HepG2 (cell line): ENCODE results near the gene KIRREL3. TPM values are rescaled to one million over a fixed set of nuclear protein-coding genes. Genes with fewer than 3 reads are reported as not detected.

Experiments used
- ATAC-seq: fragments of 200-7000 bp; cut with Tn5 transposase; 3 replicates; pipeline ENCODE4 v1.9.1; 2020; ENCODE audit warnings: mild to moderate bottlenecking, moderate library complexity
- BruUV-seq: library from RNA; stranded (reverse); fragments of 400-500 nt; replicated peaks from 2 replicates; lab custom pipeline; 2021; lab: Mats Ljungman, UMichigan
- CTCF ChIA-PET: fragments of 300-600 bp; formaldehyde crosslinking; extraction: SDS; loops from one replicate; lab custom pipeline; 2021; ENCODE audit warnings: low total read pairs, inconsistent platforms, low intra/inter-chr PET ratio; lab: Yijun Ruan, JAX
- POLR2A ChIA-PET: fragments of 350-600 bp; sonication (Branson Sonifier 250); formaldehyde crosslinking; loops from one replicate; lab custom pipeline; 2020; ENCODE audit warnings: antibody characterized with exemption, inconsistent platforms; lab: Yijun Ruan, JAX
- DNase-seq: peaks from one replicate; pipeline ENCODE4 v3.0.0-alpha.2; 2015; ENCODE audit warnings: low spot score
- FAIRE-seq: peaks from 3 replicates; lab custom pipeline; 2011; peaks lifted over from hg19 to GRCh38; lab: Jason Lieb, UNC
- H2AFZ ChIP-seq: one replicate; pipeline ENCODE4 v1.6.1; 2011; ENCODE audit warnings: low read length, inconsistent platforms
- H3K27ac ChIP-seq: fragments of 300-600 bp; 3 replicates; pipeline ENCODE4 v1.8.0; 2011; ENCODE audit warnings: mixed run types, mild to moderate bottlenecking, mixed read lengths, low read length, inconsistent platforms; ENCODE audit not compliant: insufficient read depth; ENCODE audit errors: extremely low read length
- H3K27me3 ChIP-seq, 2 experiments: fragments of 200-600 bp in 1 of 2; 2 replicates in 1 of 2; 3 replicates in 1 of 2; pipeline versions ENCODE4 v1.6.0 to v1.8.0; 2011; ENCODE audit warnings: low read length in 2 of 2, mild to moderate bottlenecking in 2 of 2, moderate library complexity in 2 of 2, inconsistent platforms in 1 of 2; ENCODE audit not compliant: insufficient read depth in 2 of 2, control insufficient read depth in 1 of 2
- H3K36me3 ChIP-seq, 2 experiments: fragments of 200-600 bp in 1 of 2; replicated peaks in 1 of 2; 2 replicates in 1 of 2; 3 replicates in 1 of 2; pipeline versions ENCODE4 v1.5.1 to v1.8.0; 2011; ENCODE audit warnings: low read length in 2 of 2, inconsistent platforms in 1 of 2; ENCODE audit not compliant: insufficient read depth in 2 of 2, control insufficient read depth in 1 of 2
- H3K4me1 ChIP-seq: 2 replicates; pipeline ENCODE4 v1.5.1; 2012; ENCODE audit warnings: low read length, inconsistent platforms; ENCODE audit not compliant: insufficient read depth
- H3K4me2 ChIP-seq: 2 replicates; pipeline ENCODE4 v1.6.0; 2011; ENCODE audit warnings: low read depth, low read length, inconsistent platforms
- H3K4me3 ChIP-seq, 3 experiments: fragments of 200-600 bp in 1 of 3; sonication (generic), shearing (Covaris generic) in 1 of 3; replicated peaks in 1 of 3; 2 replicates each; pipeline ENCODE4 v1.5.1; 2011 to 2016; ENCODE audit warnings: low read length in 3 of 3, inconsistent platforms in 2 of 3, low read depth in 2 of 3, mild to moderate bottlenecking in 2 of 3, control low read depth in 1 of 3, mixed read lengths in 1 of 3; ENCODE audit not compliant: insufficient read depth in 1 of 3
- H3K79me2 ChIP-seq: one replicate; pipeline ENCODE4 v1.6.1; 2011; ENCODE audit warnings: low read length, inconsistent platforms; ENCODE audit not compliant: insufficient read depth
- H3K9ac ChIP-seq: 2 replicates; pipeline ENCODE4 v1.6.0; 2011; ENCODE audit warnings: mild to moderate bottlenecking, low read depth, low read length, inconsistent platforms; ENCODE audit not compliant: insufficient read depth
- H3K9me3 ChIP-seq: 2 replicates; pipeline ENCODE4 v1.5.1; 2012; ENCODE audit warnings: mild to moderate bottlenecking, low read length
- H4K20me1 ChIP-seq: 2 replicates; pipeline ENCODE4 v1.6.0; 2011; ENCODE audit warnings: inconsistent platforms, mild to moderate bottlenecking, low read length, moderate library complexity; ENCODE audit not compliant: insufficient read depth
- AGO2 ChIP-seq: fragments of 200-400 bp; formaldehyde crosslinking; optimal IDR thresholded peaks from 2 replicates; pipeline ENCODE3; 2017; ENCODE audit warnings: mild to moderate bottlenecking, low read depth, low read length, moderate library complexity
- BCL6 ChIP-seq: IDR thresholded peaks from 2 replicates; pipeline ENCODE4 v1.6.1; 2016; ENCODE audit warnings: missing genetic modification reagents, missing compliant biosample characterization
- HNF4G ChIP-seq, 2 experiments: sonication (generic) in 1 of 2; formaldehyde crosslinking in 1 of 2; IDR thresholded peaks; 2 replicates each; pipeline versions ENCODE4 v1.4.0 to v1.6.1; 2011 to 2020; ENCODE audit warnings: borderline replicate concordance in 2 of 2, low read depth in 2 of 2, mild to moderate bottlenecking in 2 of 2, low read length in 1 of 2, missing genetic modification reagents in 1 of 2, moderate library complexity in 1 of 2
- MIER2 ChIP-seq: IDR thresholded peaks from 2 replicates; pipeline ENCODE4 v1.6.1; 2016; ENCODE audit warnings: missing biosample characterization, missing genetic modification reagents
- NFE2 ChIP-seq: sonication (generic); formaldehyde crosslinking; IDR thresholded peaks from 2 replicates; pipeline ENCODE4 v1.4.0; 2020; ENCODE audit warnings: missing genetic modification reagents
- NR3C1 ChIP-seq: sonication (generic); formaldehyde crosslinking; IDR thresholded peaks from 2 replicates; pipeline ENCODE4 v1.4.0; 2020; ENCODE audit warnings: missing genetic modification reagents
- ZNF775 ChIP-seq: sonication (generic); formaldehyde crosslinking; IDR thresholded peaks from 2 replicates; pipeline ENCODE4 v1.4.0; 2020; ENCODE audit warnings: missing genetic modification reagents, mild to moderate bottlenecking, moderate library complexity, borderline replicate concordance
- WGBS: methylation state at CpG from one replicate; pipeline ENCODE4 v1.1.6; 2017; ENCODE audit warnings: low lambda C conversion rate; 5-methylcytosine and 5-hydroxymethylcytosine counted together
- in situ Hi-C: cut with HindIII; loops from 2 replicates; pipeline ENCODE4 v1.10.0; 2017; ENCODE audit warnings: low pct_unique_long_range_greater_than_20kb; ENCODE audit not compliant: extremely low pct_ligation_motif_present
- intact Hi-C: fragments of 100-400 bp; cut with micrococcal nuclease; formaldehyde crosslinking; loops from one replicate; pipeline ENCODE4 v1.10.0; 2022; ENCODE audit not compliant: unreplicated experiment
- polyA plus RNA-seq, 8 experiments: library from polyadenylated mRNA; depleted of rRNA in 3 of 8; stranded (reverse) in 7 of 8; unstranded in 1 of 8; fragments of >200 nt; fragmentation: Illumina TruSeq in 4 of 8; extraction: Trizol in 4 of 8; gene quantifications; 2 replicates each; pipeline versions ENCODE4 v1.2.1 to v1.2.3, GENCODE V29; 2011 to 2016; ENCODE audit warnings: low read depth in 4 of 8, missing spikeins in 1 of 8, mixed read lengths in 1 of 8; ENCODE audit not compliant: insufficient read depth in 1 of 8
- total RNA-seq, 5 experiments: library from RNA; depleted of rRNA; stranded (reverse); fragments of >200 nt; fragmentation: Illumina TruSeq; extraction: Trizol; gene quantifications; 2 replicates each; pipeline ENCODE4 v1.2.3, GENCODE V29; 2016; ENCODE audit warnings: low read depth in 1 of 5
- TF ChIP-seq, protein P1 (sequence below): IDR thresholded peaks from 2 replicates; pipeline ENCODE4 v1.6.1; 2016; ENCODE audit warnings: low read depth, borderline replicate concordance

Gene KIRREL3
- total and polyA plus RNA-seq, 2 of the 13 experiments (the other 11 are each of a cell fraction or from before 2014, with no cell fraction given) = not detected

GRCh38 chr11:126426106-126426505 is 574.5 kb downstream of the KIRREL3 start:
- DNase-seq (no peak), ATAC-seq (no peak), FAIRE-seq (no peak)
- in situ Hi-C loops = loop anchor here (25.0 kb wide), 1 partner anchor 1736 kb away; no protein-coding TSS in a partner anchor
- no peak overlapping the region for H3K27ac ChIP-seq
- H3K9ac ChIP-seq = no peak overlapping the region
- intact Hi-C loops = no loop called here
- no peaks in the 10 kb centered on the region for H3K27me3 ChIP-seq
- H3K79me2 ChIP-seq = no peaks in the 10 kb centered on the region
- ChIA-PET CTCF (no interaction called here), POLR2A (no interaction called here)
- no peak overlapping the region for H3K4me3 ChIP-seq
- H2AFZ ChIP-seq = no peak overlapping the region
- no peak for TF ChIP-seq NFE2 (CRISPR knock-in tag)
- no peaks in the 10 kb centered on the region for H4K20me1 ChIP-seq
- WGBS = 86% methylated on average over 3 of the region's 3 CpGs
- H3K4me1 ChIP-seq = peaks cover 31% of the 10 kb centered on the region
- no peaks in the 10 kb centered on the region for H3K36me3 ChIP-seq
- no peak overlapping the region for H3K4me2 ChIP-seq
- no TSS peak for BruUV-seq
- no peaks in the 10 kb centered on the region for H3K9me3 ChIP-seq

GRCh38 chr11:126424471-126425039 is 576.0 kb downstream of the KIRREL3 start:
- H3K4me2 ChIP-seq = no peak overlapping the region
- H4K20me1 ChIP-seq = no peaks in the 10 kb centered on the region
- DNase-seq = no peak
- no peak overlapping the region for H2AFZ ChIP-seq
- H3K79me2 ChIP-seq = no peaks in the 10 kb centered on the region
- no peak overlapping the region for H3K4me3 ChIP-seq
- H3K27me3 ChIP-seq = no peaks in the 10 kb centered on the region
- no peaks in the 10 kb centered on the region for H3K9me3 ChIP-seq
- TF ChIP-seq ZNF775 (CRISPR knock-in tag) = no peak
- TF ChIP-seq, protein P1, sequence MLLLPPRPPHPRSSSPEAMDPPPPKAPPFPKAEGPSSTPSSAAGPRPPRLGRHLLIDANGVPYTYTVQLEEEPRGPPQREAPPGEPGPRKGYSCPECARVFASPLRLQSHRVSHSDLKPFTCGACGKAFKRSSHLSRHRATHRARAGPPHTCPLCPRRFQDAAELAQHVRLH = no peak
- TF ChIP-seq NR3C1 (CRISPR knock-in tag) = no peak
- no peak for TF ChIP-seq MIER2
- TF ChIP-seq BCL6 = no peak
- no peak for TF ChIP-seq HNF4G (IDR thresholded peaks at IDR 0.05; ENCODE audit: borderline replicate concordance, low read depth, low read length)
- TF ChIP-seq HNF4G (CRISPR knock-in tag; IDR thresholded peaks at IDR 0.05; ENCODE audit: borderline replicate concordance, low read depth) = no peak
- peak; percentile 32 for TF ChIP-seq AGO2
- WGBS = 65% methylated on average over 30 of the region's 30 CpGs
- ChIA-PET POLR2A (no interaction called here), CTCF (no interaction called here)
- intact Hi-C loops = no loop called here
- H3K4me1 ChIP-seq = peaks cover 31% of the 10 kb centered on the region
- in situ Hi-C loops = loop anchor here (25.0 kb wide), 1 partner anchor 1738 kb away; no protein-coding TSS in a partner anchor
- no peak overlapping the region for H3K9ac ChIP-seq
- no TSS peak for BruUV-seq
- FAIRE-seq = no peak
- H3K27ac ChIP-seq = no peak overlapping the region
- H3K36me3 ChIP-seq = no peaks in the 10 kb centered on the region
- ATAC-seq = peak; percentile 46
